Adrenal gland (tissue), 5 donors: ENCODE results near the gene ZCCHC10.

ENCODE experiments used
- CTCF ChIP-seq, 6 experiments: fragments of 450-650 bp in 4 of 6; fragments of 200-600 bp in 2 of 6; sonication (generic) in 1 of 6; IDR thresholded peaks; 1 replicate in 5 of 6; 2 replicates in 1 of 6; pipeline versions ENCODE4 v1.5.1 to v1.8.0; 2016 to 2021; ENCODE audit warnings: antibody characterized with exemption in 6 of 6, mild to moderate bottlenecking in 2 of 6, moderate library complexity in 1 of 6
- POLR2A ChIP-seq, 2 donors: fragments of 450-650 bp; IDR thresholded peaks; one replicate each; pipeline ENCODE4 v1.6.1; 2017; ENCODE audit warnings: antibody characterized with exemption in 2 of 2, mild to moderate bottlenecking in 2 of 2, moderate library complexity in 1 of 2
- donor health status: DM: no; HTN: no; CAD: no.

DNA sequence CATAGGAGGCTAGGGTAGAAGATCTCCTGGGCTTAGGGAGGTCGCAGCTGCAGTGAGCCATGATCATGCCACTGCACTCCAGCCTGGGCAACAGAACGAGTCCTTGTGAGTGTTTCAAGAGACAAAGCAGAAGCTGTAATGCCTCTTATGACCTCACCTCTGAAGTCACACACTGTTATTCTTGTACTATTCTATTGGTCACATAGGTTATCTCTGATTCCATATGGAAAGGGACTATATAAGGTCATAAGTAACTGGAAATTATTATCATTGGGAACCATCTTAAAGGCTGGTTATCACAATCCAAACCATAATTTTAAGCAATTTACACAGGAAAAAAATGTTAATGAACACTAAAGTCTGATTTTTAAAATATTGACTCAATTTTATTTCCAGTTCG, 45.1 kb downstream of the ZCCHC10 start:
- no peak for TF ChIP-seq CTCF (IDR thresholded peaks at IDR 0.05)
- TF ChIP-seq POLR2A (IDR thresholded peaks at IDR 0.05) = no peak
